WERI-Rb-1 (cell line): Measurements from ENCODE around the gene GAB2.
"Not testable (repeated sequence)": the region's sequence is repeated elsewhere in the genome, so short reads cannot be mapped to it uniquely, and the experiment has no call there.

Source experiments
- DNase-seq: peaks from one replicate; pipeline ENCODE4 v3.0.0-alpha.2; 2020
- H3K27ac ChIP-seq: fragments of 250-450 bp; sonication (Bioruptor Pico); 2 replicates; pipeline ENCODE4 v1.5.1; 2020; ENCODE audit warnings: mild to moderate bottlenecking, moderate library complexity
- H3K27me3 ChIP-seq: fragments of 250-450 bp; sonication (Bioruptor Pico); 2 replicates; pipeline ENCODE4 v1.5.1; 2021; ENCODE audit warnings: mild to moderate bottlenecking, low read depth, moderate library complexity; ENCODE audit not compliant: insufficient read depth, severe bottlenecking
- H3K36me3 ChIP-seq: fragments of 250-450 bp; sonication (Bioruptor Pico); 2 replicates; pipeline ENCODE4 v1.5.1; 2020; ENCODE audit warnings: mild to moderate bottlenecking, moderate library complexity
- H3K4me3 ChIP-seq: 2 replicates; pipeline ENCODE4 v1.5.1; 2011; ENCODE audit warnings: low read depth, mild to moderate bottlenecking, control low read depth, low read length
- H3K9me3 ChIP-seq: fragments of 250-450 bp; sonication (Bioruptor Pico); 2 replicates; pipeline ENCODE4 v1.5.1; 2021; ENCODE audit warnings: mild to moderate bottlenecking, moderate library complexity; ENCODE audit not compliant: severe bottlenecking
- CTCF ChIP-seq: IDR thresholded peaks from 2 replicates; pipeline ENCODE4 v1.5.1; 2011; ENCODE audit warnings: low read depth, mild to moderate bottlenecking, control low read depth, inconsistent platforms, low read length

Gene GAB2

GRCh38 chr11:78234006-78234405, 183.6 kb downstream of the GAB2 start:
- TF ChIP-seq CTCF = no peak
- no peaks in the 10 kb centered on the region for H3K36me3 ChIP-seq
- no peak overlapping the region for H3K27ac ChIP-seq
- H3K9me3 ChIP-seq = no peaks in the 10 kb centered on the region
- no peaks in the 10 kb centered on the region for H3K27me3 ChIP-seq
- no peak overlapping the region for H3K4me3 ChIP-seq
- no peak for DNase-seq

GRCh38 chr11:78233046-78233445, 184.6 kb downstream of the GAB2 start:
- not testable (repeated sequence) for H3K27me3 ChIP-seq, H3K27ac ChIP-seq, DNase-seq, H3K9me3 ChIP-seq, H3K4me3 ChIP-seq, H3K36me3 ChIP-seq

GRCh38 chr11:78231962-78232501, 185.6 kb downstream of the GAB2 start:
- Histone ChIP-seq H3K36me3 (no peaks in the 10 kb centered on the region), H3K27me3 (no peaks in the 10 kb centered on the region), H3K9me3 (no peaks in the 10 kb centered on the region), H3K27ac (no peak overlapping the region), H3K4me3 (no peak overlapping the region)
- no peak for TF ChIP-seq CTCF
- no peak for DNase-seq

GRCh38 chr11:78230161-78230877, 187.3 kb downstream of the GAB2 start:
- Histone ChIP-seq H3K9me3 (no peaks in the 10 kb centered on the region), H3K4me3 (no peak overlapping the region), H3K36me3 (no peaks in the 10 kb centered on the region), H3K27ac (no peak overlapping the region), H3K27me3 (no peaks in the 10 kb centered on the region)
- DNase-seq = no peak
- TF ChIP-seq CTCF = no peak

GRCh38 chr11:78229106-78229505, 188.5 kb downstream of the GAB2 start:
- no peak for TF ChIP-seq CTCF
- H3K9me3 ChIP-seq = no peaks in the 10 kb centered on the region
- H3K27ac ChIP-seq = no peak overlapping the region
- no peak for DNase-seq
- H3K27me3 ChIP-seq = no peaks in the 10 kb centered on the region
- no peaks in the 10 kb centered on the region for H3K36me3 ChIP-seq
- H3K4me3 ChIP-seq = no peak overlapping the region

- no peaks in the 10 kb centered on the region for H3K27me3 ChIP-seq
- H3K27ac ChIP-seq = no peak overlapping the region
- peak; percentile 59 for TF ChIP-seq CTCF
- no peak overlapping the region for H3K4me3 ChIP-seq
- H3K36me3 ChIP-seq = no peaks in the 10 kb centered on the region
- DNase-seq = peak; percentile 37
- no peaks in the 10 kb centered on the region for H3K9me3 ChIP-seq
Measured at GRCh38 chr11:78228467-78228866, 189.2 kb downstream of the GAB2 start.
